WTC11 (cell line): ENCODE measurements around the gene PUM1.

Experiments used
- CTCF ChIP-seq: fragments of 200-600 bp; IDR thresholded peaks from 2 replicates; pipeline ENCODE4 v1.8.0; 2022; ENCODE audit warnings: antibody characterized with exemption
- ETV6 ChIP-seq: sonication (generic); formaldehyde crosslinking; IDR thresholded peaks from 2 replicates; pipeline ENCODE4 v1.8.1; 2022; ENCODE audit warnings: mild to moderate bottlenecking, missing genetic modification reagents
- FOXJ3 ChIP-seq: sonication (generic); formaldehyde crosslinking; IDR thresholded peaks from 2 replicates; pipeline ENCODE4 v1.9.0; 2021; ENCODE audit warnings: missing genetic modification reagents, mild to moderate bottlenecking, borderline replicate concordance
- FOXP4 ChIP-seq: sonication (generic); formaldehyde crosslinking; IDR thresholded peaks from 2 replicates; pipeline ENCODE4 v1.8.0; 2022; ENCODE audit warnings: mild to moderate bottlenecking, missing genetic modification reagents
- SP1 ChIP-seq: sonication (generic); formaldehyde crosslinking; conservative IDR thresholded peaks from 2 replicates; pipeline ENCODE4 v1.8.1; 2022; ENCODE audit warnings: missing genetic modification reagents
- TP53 ChIP-seq: sonication (generic); formaldehyde crosslinking; IDR thresholded peaks from 2 replicates; pipeline ENCODE4 v1.8.1; 2023; ENCODE audit warnings: mild to moderate bottlenecking, missing genetic modification reagents
- USF1 ChIP-seq: sonication (generic); formaldehyde crosslinking; IDR thresholded peaks from 2 replicates; pipeline ENCODE4 v1.8.0; 2022; ENCODE audit warnings: mild to moderate bottlenecking, missing genetic modification reagents

- TF ChIP-seq CTCF, result no peak
- TF ChIP-seq USF1 (CRISPR knock-in tag), result no peak
- TF ChIP-seq FOXJ3 (CRISPR knock-in tag), result no peak
- TF ChIP-seq SP1, result no peak
- TF ChIP-seq ETV6 (CRISPR knock-in tag), result no peak
- no peak for TF ChIP-seq FOXP4 (CRISPR knock-in tag)
- no peak for TF ChIP-seq TP53 (CRISPR knock-in tag)
Observed at GRCh38 chr1:30889511-30889910, 176.0 kb downstream of the PUM1 start.
